K562 (cell line): ENCODE data around the gene HAP1.

Experiments used
- RBFOX2 ChIP-seq: fragments of 200-400 bp; formaldehyde crosslinking; IDR thresholded peaks from 2 replicates; pipeline ENCODE4 v1.6.1; 2017; ENCODE audit warnings: low read depth, mild to moderate bottlenecking, low read length, moderate library complexity
- TF ChIP-seq, protein P1 (sequence below), 3 experiments: IDR thresholded peaks in 2 of 3; conservative IDR thresholded peaks in 1 of 3; 2 replicates each; pipeline ENCODE4 v1.5.1; 2011 to 2012; ENCODE audit warnings: low read length in 3 of 3, mild to moderate bottlenecking in 3 of 3, control low read depth in 2 of 3, improper control_type of control experiment in 1 of 3, inconsistent platforms in 1 of 3, low read depth in 1 of 3, mixed read lengths in 1 of 3, moderate library complexity in 1 of 3; ENCODE audit not compliant: insufficient read depth in 2 of 3

DNA sequence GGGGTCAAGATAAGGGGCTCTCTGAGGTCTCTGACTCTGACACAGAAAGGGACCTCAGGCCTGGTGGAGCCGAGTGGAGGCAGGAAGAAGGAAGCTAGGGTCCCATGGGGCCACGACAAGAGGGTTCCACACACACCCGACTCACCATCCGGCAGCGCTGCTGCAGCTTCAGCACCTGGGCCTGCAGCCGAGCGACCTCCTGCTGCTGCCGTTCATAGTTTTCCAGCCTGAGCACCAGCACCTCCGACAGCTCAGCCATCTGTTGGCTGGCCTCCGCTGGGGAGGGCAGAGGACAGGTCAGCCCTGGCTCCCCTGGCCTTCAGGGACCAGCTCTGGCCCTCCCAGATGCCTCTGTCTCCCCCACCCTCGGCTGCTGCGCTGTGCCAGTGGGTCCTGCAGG, 6.4 kb downstream of the HAP1 start:
- TF ChIP-seq RBFOX2, result no peak
- TF ChIP-seq, protein P1, sequence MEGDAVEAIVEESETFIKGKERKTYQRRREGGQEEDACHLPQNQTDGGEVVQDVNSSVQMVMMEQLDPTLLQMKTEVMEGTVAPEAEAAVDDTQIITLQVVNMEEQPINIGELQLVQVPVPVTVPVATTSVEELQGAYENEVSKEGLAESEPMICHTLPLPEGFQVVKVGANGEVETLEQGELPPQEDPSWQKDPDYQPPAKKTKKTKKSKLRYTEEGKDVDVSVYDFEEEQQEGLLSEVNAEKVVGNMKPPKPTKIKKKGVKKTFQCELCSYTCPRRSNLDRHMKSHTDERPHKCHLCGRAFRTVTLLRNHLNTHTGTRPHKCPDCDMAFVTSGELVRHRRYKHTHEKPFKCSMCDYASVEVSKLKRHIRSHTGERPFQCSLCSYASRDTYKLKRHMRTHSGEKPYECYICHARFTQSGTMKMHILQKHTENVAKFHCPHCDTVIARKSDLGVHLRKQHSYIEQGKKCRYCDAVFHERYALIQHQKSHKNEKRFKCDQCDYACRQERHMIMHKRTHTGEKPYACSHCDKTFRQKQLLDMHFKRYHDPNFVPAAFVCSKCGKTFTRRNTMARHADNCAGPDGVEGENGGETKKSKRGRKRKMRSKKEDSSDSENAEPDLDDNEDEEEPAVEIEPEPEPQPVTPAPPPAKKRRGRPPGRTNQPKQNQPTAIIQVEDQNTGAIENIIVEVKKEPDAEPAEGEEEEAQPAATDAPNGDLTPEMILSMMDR (IDR thresholded peaks at IDR 0.05 in 2 of 3, conservative IDR thresholded peaks at IDR 0.05 in 1 of 3; ENCODE audit: insufficient read depth in 2 of 3, low read depth in 1 of 3, low read length in 3 of 3), result no peak
